ENCODE data around the gene DIPK1A.

GRCh38 chr1:92916899-92917298 is 44.4 kb downstream of the DIPK1A start:
- no peak for TF ChIP-seq EZH2 (IDR thresholded peaks at IDR 0.05)
- TF ChIP-seq CTCF (IDR thresholded peaks at IDR 0.05) = no peak

All from neural progenitor cell (in vitro differentiated cells).